8988T (cell line): ENCODE measurements around the gene ARHGAP6.
"Not testable (repeated sequence)": the region's sequence is repeated elsewhere in the genome, so short reads cannot be mapped to it uniquely, and the experiment has no call there.

ENCODE experiments used
- DNase-seq: peaks from one replicate; pipeline ENCODE4 v3.0.0; 2011

The ARHGAP6 gene

DNA sequence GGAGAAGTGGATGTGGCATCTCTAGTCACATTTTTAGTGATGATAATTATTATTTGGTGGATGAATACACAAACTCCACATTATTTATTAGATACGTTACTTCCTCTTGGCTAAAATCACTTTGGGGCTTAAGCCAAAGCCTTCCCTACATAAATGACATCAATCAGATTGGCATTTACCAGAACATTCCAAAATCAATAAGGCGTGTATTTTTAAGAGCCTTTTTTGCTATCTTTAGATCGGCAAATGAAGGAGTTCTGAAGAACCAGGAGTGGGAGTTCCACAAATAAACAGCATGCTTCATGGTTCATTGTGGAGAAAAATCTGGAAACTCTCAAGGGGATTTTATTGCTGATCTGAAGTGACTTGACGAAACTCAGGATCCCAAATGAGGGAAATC lies 282.8 kb downstream of the ARHGAP6 start:
- DNase-seq: no peak

DNA sequence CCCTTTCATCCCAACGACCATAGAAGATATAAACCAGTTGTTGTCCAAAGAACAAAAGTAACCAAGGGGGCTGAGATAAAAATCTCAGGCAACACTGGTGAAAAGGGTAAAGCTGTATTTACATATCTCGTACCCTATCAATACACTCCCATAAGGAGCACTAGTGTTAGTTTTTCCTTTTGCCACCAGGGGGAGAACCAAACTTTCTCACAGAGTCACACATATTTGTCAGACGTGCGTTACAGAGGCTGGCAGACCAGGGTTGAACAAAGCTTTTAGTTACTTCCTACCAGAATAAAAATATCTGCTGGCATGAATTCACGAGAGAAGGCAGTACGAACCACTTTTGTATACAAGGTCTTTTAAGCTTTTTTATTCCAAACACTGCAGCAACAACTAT lies 284.3 kb downstream of the ARHGAP6 start:
- DNase-seq: no peak

DNA sequence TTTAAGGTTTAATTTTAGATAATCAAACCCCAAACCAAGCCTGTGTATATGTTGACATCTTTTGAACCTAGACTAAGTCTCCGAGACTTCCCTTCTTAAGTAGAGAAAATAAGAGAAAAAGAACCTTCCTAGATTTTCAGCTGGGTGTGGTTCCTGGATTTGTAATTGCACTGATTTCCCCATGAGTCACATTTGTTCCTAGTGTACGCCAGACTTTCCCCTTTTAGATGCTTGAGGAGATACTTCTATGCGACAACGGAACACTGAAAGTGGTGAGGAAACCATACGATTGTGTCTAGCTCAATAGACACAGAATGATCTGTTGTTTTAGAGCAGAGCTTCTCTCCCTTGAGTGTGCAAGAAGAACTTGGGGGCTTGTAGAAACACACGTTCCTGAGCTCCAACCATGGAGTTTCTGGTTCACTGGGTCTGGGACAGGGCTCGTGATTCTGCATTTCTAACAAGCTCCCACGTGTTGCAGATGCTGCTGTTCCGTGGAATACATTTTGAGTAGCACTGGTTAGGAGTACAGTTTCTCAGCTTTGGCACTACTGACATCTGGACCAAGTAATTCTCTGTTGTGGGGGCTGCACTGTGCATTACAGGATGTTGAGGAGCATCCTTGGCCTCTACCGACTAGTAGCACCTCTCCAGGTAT lies 285.4 kb downstream of the ARHGAP6 start:
- no peak for DNase-seq

DNA sequence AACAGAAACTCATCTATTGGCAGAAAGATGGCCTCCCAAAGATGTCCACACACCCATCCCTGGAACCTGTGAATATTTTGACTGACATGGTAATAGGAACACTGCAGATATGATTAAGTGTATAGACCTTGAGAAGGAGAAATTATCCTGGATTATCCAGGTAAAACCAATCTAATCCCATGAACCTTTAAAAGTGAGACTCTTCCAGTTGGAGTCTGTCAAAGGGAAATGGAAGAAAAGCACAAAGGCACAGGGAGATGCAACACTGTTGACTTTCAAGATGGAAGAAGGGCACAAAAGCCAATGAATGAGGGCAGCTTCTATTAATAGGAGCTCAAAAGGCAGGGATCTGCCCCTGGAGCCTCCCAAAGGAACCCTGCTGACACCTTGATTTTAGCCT lies 289.6 kb downstream of the ARHGAP6 start:
- no peak for DNase-seq

DNA sequence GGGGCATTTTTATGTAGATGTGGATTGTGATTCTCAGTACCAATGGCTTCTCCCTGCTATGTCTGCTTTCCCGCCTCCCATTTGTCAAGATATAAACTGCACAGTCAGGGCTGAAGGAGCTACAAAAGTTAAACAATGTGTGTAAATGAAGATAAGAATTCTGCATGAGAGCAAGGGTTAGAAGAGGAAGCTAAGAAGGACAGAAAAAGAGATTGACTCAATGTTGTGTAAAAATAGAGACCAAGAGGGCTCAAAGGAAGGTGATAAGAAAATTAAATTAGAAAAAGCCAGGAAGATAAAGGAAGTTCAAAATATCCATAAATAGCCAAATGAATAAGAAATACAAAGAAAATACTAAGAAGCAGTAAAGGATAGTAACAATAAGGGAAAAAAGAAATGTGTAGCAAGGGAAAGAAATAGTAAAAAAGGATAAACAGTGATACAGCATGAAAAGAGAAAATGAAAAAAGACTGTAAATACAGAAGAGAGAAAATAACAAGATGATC lies 290.1 kb downstream of the ARHGAP6 start:
- DNase-seq: no peak

DNA sequence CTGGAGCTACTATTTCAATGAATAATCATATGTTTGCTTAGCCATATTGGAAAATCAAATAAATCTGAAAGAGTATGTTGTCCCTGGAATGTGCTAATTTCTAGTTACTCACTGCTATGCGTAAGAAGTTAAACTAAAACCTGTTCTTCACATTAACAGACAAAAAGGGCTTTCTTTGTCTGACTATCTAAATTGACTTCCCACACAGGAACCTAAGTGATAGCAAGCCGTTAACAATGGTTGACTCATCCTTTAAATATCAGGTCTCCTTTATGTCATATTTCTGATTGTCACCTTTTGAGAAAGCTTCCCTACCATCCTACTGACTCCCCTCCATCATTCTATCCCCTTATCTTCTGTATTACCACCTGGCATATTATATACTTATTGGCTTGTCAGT lies 291.1 kb downstream of the ARHGAP6 start:
- DNase-seq: no peak

DNA sequence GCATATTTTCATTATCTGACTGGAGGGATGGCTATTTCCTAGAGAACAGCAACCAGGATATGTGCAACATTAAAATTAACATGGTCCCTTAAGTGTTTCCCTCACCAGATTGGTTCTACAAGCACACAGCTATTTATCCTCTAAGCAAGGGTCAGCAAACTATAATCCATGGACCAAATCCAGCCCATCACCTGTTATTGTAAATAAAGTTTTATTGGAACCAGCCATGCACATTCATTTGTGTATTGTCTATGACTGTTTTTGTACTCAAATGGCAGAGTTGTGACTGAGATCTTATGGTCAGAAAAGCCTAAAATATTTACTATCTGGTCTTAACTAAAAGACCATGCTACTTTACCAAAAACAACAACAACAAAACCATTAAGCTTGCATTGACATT lies 294.6 kb downstream of the ARHGAP6 start:
- DNase-seq: no peak

DNA sequence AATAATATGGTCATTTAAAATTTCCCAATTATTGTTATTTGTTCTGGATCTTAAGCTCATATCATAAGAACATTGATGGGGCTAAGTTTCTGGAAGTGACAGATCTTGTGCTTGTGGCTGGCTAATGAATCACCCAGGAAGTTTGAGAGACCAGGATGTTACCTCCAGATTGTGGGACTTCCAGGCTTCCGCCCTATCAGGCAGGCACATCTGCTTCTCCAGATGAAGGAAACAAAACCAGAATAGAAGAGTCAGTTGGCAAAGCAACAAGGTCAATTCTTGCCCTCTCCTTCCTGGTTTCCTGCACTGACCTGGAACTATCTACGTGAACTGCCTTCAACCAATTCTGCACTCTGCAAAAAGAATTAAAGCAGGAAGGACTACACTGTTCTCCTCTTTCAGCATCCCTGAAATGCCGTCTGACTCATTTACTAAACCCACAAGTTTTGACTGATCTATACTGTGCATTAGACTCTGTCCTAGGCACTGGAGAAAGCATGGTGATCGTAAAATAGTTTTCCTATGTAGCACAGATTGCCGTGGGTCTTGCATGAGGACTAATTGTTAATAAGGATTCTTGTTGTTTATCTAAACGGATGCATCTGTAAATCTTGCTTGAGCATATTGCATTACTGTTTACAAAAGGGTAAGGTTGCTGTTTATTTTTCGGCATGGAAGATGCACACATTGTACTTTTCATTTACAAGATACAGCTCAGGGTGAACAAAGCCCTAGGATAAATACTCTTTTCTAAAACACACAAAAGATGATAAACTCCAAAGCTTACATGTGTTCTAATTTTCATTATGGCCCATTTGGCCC lies 297.9 kb downstream of the ARHGAP6 start:
- no peak for DNase-seq

DNA sequence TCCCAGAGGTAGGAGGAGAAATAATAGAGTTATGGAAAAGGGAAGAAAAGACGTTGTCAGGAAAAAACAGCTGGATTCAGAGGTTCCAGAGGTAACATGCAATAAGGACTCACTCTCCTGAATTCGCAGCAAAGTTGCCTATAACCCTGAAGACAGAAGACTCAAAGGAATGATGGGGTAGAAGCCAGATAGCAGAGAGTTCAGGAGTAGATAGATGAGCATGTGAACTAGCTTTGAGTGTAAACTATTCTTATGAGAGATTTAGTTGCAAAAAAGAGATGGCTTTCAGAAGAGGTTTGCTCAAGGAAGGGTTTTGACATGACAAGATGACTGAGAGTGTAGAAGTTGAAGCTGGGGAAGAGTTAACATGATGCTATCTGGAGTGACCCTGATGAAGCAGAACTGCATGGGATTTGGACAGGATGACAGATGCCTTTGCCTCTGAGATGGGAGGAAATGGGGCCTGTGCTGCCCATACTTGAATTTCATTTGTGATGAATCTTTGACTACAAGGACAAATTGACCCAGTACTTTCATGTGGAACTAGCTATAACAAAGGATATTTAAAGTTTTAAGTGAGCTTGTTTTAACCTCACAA lies 298.6 kb downstream of the ARHGAP6 start:
- DNase-seq: no peak

DNA sequence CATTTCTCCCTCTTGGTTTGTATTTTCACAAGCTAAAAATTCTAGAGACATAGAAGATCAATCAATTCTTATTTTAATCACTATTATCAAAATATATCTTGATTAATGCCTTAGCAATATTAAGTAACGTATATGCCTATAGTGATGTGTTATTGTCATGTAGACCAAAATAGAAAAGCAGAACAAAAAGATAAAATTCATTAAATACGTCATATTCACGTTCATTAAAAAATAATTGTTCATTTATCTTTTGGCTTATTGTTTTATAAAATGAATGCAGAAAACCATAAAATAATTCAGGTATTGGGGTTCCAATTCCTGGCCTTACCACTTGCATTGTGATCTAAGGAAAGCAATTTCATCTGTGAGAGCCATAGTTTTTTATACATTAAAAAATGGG lies 300.3 kb downstream of the ARHGAP6 start:
- DNase-seq: no peak

DNA sequence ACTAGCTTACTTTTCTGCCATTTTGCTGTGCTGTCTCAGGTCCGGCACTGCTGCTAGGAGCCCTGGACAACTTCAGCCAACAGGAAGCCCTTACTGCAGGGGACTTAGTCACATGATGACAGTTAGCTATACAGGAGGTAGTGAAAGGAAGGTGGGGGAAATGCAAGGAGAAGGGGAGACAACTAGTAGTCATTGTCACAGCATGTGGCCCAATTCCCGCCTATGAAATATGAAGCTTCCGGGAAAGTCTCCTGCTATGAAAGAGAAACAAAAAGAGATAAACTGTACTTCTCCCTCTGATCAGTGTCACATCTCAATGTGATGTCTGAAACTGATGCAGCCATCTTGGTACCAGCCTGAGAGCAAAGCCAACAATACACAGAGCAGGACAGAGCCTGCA lies 300.9 kb downstream of the ARHGAP6 start:
- no peak for DNase-seq

DNA sequence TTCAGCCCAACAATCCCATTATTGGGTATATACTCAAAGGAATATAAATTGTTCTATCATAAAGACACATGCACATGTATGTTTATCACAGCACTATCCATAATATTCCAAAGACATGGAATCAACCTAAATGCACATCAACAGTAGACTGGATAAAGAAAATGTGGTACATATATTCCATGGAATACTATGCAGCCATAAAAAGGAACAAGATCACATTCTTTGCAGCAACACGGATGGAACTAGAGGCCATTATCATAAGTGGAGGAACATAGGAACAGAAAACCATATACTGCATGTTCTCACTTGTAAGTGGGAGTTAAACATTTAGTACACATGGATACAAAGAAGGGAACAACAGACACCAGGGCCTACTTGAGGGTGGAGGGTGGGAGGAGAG lies 301.9 kb downstream of the ARHGAP6 start:
- not testable (repeated sequence) for DNase-seq

DNA sequence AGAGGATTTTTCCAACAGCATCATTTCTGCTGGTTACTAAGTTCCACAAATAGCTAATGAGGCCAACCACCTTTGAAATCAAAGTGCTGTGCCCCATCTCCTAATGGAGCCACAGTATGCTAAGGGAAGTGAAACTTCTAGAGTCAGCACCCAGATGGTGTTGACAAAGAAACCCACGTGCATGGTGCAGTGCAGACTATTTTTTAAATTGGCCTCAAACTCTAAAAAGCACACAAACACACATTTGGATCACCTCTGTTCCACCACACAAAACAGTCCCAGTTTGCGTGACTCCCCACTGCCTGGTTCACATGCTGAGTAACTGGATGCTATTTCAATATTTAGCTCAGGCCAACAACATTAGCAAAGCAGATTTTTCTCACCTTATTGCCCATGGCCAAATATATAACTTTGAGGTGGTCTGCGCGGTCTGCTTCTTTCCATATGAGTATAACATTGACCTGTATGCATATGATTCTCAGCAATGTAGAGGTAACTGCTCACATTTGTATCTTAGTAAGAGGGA lies 302.6 kb downstream of the ARHGAP6 start:
- no peak for DNase-seq

DNA sequence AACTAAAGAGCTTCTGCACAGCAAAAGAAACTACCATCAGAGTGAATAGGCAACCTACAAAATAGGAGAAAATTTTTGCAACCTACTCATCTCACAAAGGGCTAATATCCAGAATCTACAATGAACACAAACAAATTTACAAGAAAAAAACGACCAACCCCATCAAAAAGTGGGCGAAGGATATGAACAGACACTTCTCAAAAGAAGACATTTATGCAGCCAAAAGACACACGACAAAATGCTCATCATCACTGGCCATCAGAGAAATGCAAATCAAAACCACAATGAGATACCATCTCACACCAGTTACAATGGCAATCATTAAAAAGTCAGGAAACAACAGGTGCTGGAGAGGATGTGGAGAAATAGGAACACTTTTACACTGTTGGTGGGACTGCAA lies 304.1 kb downstream of the ARHGAP6 start:
- not testable (repeated sequence) for DNase-seq

DNA sequence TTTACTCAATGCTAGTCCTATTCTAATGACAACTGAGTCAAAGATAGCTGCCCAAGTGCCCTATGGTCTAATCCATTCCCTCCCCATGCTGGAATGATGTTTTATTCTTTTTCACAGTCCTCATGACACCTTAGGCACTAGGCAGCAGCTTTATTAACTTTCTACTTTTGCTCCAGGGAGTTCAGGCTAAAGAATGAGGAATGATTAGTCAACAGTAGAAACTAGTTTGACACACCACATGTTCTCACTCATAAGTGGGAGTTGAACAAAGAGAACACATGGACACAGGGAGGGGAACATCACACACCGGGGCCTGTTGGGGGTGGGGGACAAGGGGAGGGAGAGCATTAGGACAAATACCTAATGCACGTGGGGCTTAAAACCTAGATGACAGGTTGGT lies 309.8 kb downstream of the ARHGAP6 start:
- DNase-seq: not testable (repeated sequence)

DNA sequence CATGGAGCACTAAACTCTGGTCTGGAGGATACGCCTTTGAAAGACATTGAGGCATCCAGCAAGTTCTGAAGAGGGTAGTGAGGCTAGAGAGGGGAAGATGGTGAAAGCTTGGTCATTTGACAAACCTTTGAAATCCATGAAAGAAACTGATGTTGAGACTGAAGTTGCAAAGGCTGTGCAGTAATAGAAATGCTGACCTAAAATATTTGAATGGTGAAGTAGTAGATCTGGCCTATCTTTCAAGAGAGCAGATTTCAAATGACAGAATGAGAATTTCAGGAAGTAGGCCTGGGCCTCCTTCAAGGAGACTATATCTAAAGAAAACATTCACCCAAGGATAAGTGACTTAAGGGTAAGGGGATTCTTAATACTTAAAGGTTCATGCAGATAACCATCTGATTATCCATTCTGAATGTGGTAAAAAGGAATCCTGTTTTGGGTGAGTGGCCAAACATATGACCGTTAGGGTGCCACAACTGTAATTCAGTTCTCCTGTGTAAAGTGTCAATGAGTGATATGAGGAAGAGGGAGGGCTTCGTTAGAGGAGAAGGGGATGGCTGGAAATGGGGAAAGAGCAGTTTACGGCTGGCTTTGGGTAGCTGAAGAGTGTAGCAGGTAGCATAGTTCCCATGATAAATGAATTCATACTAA lies 310.3 kb downstream of the ARHGAP6 start:
- no peak for DNase-seq

DNA sequence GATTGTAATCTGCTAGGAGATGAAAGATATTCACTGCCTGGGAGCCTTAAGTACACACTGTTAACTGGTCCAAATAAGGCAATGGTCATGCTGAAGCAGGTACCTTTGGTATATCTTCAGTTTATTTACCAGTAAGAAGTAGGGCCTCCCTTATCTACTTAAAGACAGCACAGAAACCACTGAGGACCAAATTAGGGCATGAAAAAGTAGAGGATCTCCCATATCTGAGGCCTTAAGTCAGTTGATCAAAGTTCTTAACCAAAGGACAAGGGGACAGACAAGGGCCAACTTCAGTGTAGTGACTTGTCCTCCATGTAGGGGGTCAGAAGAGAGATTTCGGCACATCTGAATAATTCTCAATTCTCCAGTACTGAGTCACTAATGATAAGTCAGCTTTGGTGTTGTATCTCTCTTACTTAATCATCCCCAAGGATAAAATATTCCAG lies 313.4 kb downstream of the ARHGAP6 start:
- no peak for DNase-seq

DNA sequence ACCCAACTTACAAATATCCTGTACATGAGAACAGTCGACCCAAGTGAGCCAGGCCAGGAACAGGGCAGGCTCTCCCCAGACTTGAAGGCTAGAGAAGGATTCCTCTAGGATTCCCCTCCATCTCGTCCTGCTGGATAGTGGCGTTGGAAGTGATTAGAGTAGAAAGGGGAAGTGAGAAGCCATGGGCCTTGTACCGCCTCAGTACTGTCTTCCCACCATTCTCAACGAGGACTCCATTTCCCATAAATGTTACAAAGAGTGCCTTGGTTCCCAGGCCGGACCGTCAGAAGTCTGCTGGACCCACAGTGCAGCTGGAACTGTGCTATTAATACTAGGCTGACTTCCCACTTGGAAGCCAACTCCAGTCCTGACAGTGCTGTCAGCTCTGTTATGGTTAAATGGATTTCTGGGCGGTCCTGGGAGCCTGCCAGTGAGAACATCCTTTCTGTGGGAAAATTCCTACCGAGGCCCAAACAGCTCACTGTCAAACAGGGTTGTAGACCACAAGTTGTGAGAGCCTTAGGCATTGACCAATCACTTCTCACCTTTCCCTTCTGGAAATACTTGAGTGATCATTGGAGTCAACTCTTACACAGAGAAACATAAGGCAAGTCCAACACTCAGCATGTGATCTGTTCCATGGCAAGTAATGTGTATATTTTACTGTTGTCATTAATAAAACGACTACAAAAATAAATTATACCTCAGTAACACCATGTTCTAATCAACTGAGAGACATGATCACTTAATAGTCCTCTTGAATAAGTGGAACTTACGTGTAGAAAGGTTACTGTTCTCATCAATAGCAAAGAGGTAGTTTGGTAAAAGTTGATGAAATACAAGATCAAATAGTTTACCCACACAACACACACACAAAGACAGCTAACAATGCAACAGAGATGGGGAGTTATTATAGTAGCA lies 314.1 kb downstream of the ARHGAP6 start:
- no peak for DNase-seq

DNA sequence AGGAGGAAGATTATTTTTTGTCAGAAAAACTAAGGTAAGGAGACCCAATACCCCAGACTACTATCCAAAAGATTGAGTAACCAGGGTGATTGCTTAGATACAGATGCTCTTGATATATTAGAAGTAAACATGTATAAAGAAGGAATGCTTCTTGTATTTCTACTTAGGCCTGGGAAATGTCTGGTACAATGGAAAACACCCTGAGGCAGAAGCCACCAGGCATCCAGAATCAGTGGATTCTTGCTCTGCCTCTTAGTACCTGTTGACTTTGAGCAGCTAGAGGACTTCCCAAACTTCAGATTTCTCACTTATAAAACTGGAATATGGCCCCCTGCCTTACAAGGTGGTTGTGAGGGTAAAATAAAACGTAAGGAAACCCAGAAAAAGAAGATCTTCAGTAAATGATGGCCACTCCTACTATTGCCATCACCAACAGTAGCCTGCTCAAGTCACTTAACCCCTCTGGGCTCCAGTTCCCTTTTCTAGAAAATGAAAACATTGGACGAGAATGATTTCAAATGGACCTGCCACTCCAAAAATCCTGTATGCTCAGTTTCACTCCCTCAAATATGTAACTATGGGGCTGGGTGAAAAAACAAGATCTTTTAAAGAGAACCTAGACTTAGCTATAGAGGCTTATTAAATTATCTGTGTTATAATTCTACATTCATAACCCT lies 315.9 kb downstream of the ARHGAP6 start:
- DNase-seq: no peak

DNA sequence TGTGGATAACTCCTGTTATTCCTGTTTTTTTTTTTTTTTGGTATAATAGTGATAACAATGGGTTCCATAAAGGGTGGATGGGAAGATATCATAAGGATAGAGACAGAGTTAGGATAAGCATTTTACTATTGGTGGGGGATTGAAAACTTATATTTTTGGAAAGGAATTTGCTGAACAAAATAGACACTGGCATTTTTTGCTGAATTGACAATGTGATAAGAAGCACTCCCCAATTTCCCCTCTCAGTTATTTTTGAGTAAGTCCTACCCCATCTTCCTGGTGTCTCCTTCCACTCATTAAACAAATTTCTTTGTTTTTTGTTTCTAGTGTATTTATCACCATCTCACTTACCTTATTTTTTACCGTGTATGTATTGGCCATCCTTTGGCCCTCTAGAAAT lies 316.7 kb downstream of the ARHGAP6 start:
- no peak for DNase-seq

DNA sequence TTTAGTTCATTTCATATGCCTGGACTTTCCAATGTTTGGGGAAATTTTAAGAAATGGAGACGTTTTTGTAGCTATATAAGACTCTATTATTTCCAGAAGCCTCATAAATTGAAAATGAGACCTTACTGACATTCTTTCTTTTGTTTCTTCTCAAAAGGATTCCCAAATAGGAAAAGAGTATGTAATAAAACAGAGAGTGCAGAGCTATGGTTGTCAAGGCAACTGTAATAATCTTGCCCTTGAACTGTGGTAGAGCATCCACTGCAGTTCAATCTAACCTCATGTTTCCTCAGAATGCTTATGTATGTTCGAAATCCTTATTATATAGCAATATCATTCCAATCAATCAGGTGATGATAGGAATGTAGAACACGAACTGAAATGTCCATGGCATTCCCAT lies 318.4 kb downstream of the ARHGAP6 start:
- DNase-seq: no peak
